CD4-positive, alpha-beta T cell treated with Interleukin-4 for 4 hours (primary cell): ENCODE data around the gene AVPI1.
A peak's percentile ranks its signal among the peaks of the same experiment; 100 is the strongest.
"Not testable (repeated sequence)": the region's sequence is repeated elsewhere in the genome, so short reads cannot be mapped to it uniquely, and the experiment has no call there.

Source experiments
- DNase-seq: peaks from one replicate; pipeline ENCODE4 v3.0.0-alpha.2; 2020

The AVPI1 gene

GRCh38 chr10:97682042-97682441 is 5.0 kb downstream of the AVPI1 start:
- no peak for DNase-seq

GRCh38 chr10:97679594-97679993 is 7.4 kb downstream of the AVPI1 start:
- DNase-seq: no peak

GRCh38 chr10:97676770-97677581 is 10.1 kb downstream of the AVPI1 start:
- DNase-seq: peak; percentile 55

GRCh38 chr10:97675222-97675621 is 11.8 kb downstream of the AVPI1 start:
- DNase-seq: no peak

GRCh38 chr10:97673736-97674525 is 13.1 kb downstream of the AVPI1 start:
- no peak for DNase-seq

GRCh38 chr10:97669571-97669970 is 17.5 kb downstream of the AVPI1 start:
- DNase-seq: no peak

- no peak for DNase-seq
These were observed 19.6 kb downstream of the AVPI1 start for GRCh38 chr10:97667463-97667862.

- no peak for DNase-seq
These were observed 20.0 kb downstream of the AVPI1 start for GRCh38 chr10:97666992-97667391.

- no peak for DNase-seq
These were observed 22.7 kb downstream of the AVPI1 start for GRCh38 chr10:97664282-97664850.

- DNase-seq: no peak
These were observed 27.5 kb downstream of the AVPI1 start for GRCh38 chr10:97659589-97659988.

- DNase-seq: no peak
These were observed 30.3 kb downstream of the AVPI1 start for GRCh38 chr10:97656777-97657176.

GRCh38 chr10:97651773-97652172 is 35.3 kb downstream of the AVPI1 start:
- no peak for DNase-seq

GRCh38 chr10:97650726-97651125 is 36.3 kb downstream of the AVPI1 start:
- no peak for DNase-seq

GRCh38 chr10:97649405-97649750 is 37.7 kb downstream of the AVPI1 start:
- not testable (repeated sequence) for DNase-seq

- DNase-seq: peak; percentile 75
These were observed 38.3 kb downstream of the AVPI1 start for GRCh38 chr10:97648562-97649404.

GRCh38 chr10:97647556-97647955 is 39.5 kb downstream of the AVPI1 start:
- DNase-seq: no peak

- no peak for DNase-seq
These were observed 42.1 kb downstream of the AVPI1 start for GRCh38 chr10:97644936-97645335.

GRCh38 chr10:97643441-97643985 is 43.5 kb downstream of the AVPI1 start:
- no peak for DNase-seq

- not testable (repeated sequence) for DNase-seq
These were observed 44.4 kb downstream of the AVPI1 start for GRCh38 chr10:97642471-97643159.

GRCh38 chr10:97640868-97641811 is 45.9 kb downstream of the AVPI1 start:
- no peak for DNase-seq
